Activated CD8-positive, alpha-beta memory T cell treated with anti-CD3 and anti-CD28 coated beads, Interleukin-2, amount 50 U/mL, for 1 hour (primary cell): ENCODE data around the gene PALLD.

Experiments
- DNase-seq: peaks from one replicate; pipeline ENCODE4 v3.0.0-alpha.2; 2020; ENCODE audit errors: extremely low read depth

PALLD gene

GRCh38 chr4:168646001-168646768, 149.3 kb downstream of the PALLD start:
- no peak for DNase-seq

GRCh38 chr4:168647646-168648375, 151.0 kb downstream of the PALLD start:
- no peak for DNase-seq

DNA sequence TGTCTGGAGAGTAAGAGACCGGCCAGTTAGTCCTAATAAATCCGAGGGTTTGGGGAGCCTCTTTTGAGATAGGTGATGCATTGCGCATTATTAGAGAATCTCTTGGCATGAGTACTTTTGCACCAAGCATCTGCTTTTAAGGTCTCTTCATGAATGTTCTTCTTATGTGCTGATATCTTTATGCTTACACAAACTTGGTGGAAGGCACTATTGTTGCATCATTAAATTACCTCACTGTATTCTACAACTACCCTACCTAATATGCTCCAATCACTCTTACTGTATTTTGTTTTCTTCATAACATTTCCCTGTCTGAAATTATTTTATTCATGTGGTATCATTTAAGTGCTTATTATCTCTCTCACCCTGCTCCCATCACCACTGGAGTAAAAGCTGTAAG, 151.6 kb downstream of the PALLD start:
- no peak for DNase-seq

DNA sequence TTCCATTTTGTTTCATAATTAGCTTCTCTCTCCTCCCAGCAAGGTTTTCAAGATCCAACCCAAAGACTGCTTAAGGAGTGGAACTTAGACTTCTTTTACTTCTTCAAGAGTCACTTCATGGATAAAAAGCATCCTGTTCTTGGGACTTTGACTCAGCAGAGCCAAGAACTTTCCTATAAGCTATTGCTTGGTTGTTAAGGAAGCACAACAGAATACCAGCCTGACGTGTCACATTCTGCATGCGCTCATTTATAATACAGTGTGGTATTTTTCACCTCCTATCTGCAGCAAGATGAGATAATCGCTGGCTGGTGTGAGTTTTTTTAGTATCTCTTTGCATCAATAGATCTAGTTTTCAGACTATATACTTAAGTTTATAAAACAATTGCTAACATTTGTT, 152.1 kb downstream of the PALLD start:
- no peak for DNase-seq

DNA sequence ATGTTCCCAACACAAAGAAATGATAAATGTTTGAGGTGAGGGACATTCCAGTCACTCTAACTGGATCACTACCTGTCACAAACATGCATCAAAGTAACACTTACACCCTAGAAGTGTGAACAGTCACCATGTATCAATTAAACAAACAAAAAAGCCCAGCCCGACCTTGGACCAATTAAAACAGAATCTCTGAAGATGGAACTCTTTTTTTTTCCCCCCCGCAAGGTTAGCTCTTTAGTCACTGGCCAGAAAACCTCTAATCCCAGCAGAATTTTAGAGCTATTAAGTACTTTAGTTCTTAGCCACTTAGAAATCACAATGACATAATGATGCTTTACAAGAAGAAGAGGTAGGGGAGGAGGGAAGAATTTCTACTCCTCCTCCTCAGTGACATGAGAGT, 154.5 kb downstream of the PALLD start:
- DNase-seq = no peak

DNA sequence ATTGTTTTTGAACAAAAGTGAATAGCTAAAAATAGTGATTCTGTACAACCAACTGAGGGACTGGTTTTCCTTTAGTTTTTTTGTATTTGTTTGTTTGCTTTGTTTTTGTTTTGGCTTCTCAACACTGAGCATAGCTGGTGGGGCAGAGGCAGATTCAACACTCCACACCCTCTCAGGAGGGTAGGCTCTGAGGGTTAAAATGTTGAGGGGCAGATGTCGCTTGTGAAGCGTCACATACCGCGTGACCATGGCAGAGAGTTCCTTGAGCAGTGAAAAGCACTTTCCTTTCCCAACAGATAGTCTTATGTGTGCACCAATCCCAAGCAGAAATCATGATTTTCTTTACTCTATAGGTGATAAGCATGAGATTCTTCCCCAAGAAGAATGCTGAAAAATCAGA, 155.0 kb downstream of the PALLD start:
- no peak for DNase-seq

GRCh38 chr4:168652755-168653154, 155.9 kb downstream of the PALLD start:
- no peak for DNase-seq

DNA sequence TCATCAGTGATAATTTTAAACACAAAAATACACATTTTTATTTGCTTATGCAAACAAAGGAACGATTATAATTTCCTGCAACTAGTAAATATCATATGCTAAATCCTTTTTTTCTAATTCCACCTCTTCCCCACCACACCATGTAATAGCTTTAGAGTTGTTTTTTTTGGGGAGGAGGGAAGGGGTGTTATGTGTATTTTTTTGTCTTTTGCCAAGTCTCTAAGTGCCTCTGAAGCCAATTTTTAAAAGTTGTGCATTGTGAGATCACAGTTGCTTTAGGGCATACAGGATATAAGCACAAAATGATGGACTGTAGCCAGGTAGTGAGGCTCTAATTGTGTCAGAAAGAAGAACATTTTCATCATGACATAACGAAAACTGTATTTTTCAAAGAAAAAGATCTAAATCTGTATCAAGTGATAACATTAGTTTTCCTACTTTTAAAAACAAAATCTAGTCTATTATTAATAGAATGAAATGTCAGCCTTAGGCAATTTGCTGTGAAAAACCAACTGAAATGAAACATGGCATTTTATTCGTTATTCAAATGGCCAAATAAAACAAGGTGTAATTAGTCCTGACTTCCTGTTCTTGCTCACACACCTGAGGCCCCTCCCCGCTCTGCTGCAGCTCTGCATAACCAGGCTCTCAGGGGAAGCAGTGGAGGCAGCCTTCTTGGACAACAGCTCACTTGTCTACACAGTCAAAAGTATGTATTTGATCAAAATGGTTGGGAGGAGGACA, 157.4 kb downstream of the PALLD start:
- DNase-seq = no peak

- DNase-seq = no peak
Observed at GRCh38 chr4:168654848-168655174, 158.0 kb downstream of the PALLD start.

DNA sequence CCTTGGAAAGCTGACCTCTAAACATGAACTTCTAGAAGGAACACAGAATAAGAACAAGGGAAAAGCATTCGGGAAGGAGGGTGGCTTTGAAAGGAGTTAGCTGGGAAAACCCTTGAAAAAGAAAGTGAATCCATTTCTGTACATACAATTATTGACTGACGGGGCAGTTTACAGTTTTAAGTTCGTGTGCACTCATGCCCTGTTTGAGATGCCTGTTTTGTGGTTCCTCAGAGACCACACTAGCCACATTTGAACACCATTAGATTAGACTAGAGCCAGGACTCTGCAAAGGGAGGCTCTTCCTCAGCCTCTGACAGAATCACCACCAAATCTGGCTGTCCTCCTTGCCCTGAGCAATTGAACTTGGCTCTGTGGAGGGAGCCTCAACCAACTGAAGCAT, 158.3 kb downstream of the PALLD start:
- no peak for DNase-seq

DNA sequence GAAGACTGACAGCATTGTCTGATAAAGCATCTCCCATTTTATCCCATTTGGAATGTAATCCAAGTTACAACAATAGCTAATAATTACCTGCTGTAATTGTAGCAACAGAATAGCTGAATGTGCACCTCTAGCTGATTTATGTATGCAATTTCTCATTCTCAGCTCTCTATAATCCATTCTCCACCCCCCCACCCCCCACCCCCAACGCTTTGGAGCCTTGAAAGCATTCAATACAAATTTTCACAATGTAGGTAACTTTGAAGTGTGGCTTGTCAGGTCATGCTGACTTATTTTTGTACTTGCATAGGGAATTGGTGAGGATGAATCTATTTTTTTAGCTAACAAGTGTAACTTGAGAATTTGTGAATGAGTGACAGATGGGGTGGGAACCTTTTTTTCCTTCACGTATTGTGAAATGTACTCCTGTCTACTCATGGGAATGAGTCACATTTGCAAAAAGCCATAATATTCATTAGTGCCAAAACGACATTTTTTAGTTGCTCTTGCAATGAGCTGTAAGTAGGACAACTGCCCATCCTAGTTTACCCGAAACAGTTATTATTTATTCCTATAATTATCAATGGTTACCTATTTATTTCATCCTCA, 159.3 kb downstream of the PALLD start:
- no peak for DNase-seq

GRCh38 chr4:168656946-168657473, 160.2 kb downstream of the PALLD start:
- DNase-seq = no peak

DNA sequence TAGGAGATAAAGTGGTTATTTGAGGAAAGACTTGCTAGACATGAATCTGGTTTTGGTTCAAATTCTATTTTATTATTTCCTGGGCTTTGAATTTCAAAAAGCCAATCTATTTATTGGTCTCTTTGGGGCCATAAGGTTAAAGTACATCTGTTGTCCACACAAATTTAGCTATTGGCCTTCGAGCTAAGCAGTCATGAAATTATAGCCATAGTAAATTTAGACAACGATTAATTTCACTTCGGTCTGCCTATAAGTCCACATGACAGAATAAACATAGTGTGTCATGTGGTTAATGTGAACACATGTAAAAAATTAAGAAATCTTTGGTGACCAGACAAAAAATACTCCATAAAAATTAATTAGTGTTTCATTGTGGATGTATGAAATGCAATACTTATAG, 161.9 kb downstream of the PALLD start:
- DNase-seq = no peak

DNA sequence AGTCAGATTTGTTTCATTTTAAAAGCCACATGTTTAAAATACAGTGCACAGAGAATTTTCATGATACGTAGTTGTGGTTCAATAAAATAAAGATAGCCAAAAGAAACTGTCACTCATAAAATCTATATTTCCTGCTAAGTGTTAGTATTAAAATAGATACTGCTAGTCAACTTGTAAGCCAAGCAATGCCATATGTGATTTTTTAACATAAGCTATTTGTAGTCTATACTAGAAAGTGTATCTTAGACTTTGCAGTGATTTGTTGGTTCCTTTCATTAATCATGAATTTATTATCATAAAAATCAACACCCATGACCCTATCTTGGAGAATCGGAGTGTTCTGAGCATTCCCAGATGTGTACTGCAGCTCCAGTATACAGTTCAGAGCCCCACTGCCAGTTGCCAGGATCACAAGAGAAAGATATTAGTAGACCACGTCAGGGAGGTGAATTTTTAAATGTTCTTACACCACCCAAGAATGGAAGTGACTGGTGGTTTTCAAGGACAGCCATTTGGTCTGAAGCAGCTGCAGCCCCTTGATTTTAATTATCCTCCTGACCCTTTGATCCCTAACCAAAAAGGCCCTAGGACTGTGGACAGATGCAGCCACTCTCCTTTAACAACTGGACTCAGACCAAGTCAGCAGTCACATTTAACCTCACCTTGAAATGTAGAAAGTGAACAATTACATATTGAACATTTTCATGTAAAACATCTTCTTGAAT, 163.1 kb downstream of the PALLD start:
- DNase-seq = no peak

DNA sequence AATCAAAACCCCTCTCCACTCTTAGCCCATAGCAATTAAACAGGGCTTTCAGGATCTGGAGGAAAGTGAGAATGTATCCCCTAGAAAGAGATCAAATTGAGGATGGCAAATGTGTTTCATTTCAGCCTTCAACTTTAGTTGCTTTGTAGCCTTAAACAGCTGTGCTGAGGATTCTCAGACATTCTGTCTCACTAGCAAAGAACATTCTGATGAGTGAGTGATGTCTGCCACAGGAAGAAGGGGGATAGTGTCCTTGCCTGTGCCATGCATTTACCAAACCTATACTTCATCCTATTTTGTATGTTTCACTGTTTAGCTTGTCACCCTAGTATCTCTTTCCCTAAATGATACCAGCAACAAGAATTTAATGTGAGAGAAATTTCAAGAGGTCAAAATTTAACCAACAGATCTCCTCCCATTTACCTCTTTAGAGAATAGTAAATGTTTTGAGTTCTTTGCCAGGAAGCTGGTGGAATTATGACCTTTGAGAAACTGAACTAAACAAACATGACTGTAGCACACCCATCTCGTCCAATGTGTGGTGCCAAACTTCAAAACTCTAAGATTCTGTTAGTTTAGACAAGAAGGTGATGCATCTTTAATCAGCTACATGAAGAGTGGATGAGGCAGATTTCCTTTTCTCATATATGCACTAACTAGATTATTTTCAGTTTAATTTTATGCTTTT, 165.6 kb downstream of the PALLD start:
- no peak for DNase-seq

- DNase-seq = no peak
Observed at GRCh38 chr4:168664242-168664891, 167.5 kb downstream of the PALLD start.

GRCh38 chr4:168666531-168666930, 169.7 kb downstream of the PALLD start:
- no peak for DNase-seq

DNA sequence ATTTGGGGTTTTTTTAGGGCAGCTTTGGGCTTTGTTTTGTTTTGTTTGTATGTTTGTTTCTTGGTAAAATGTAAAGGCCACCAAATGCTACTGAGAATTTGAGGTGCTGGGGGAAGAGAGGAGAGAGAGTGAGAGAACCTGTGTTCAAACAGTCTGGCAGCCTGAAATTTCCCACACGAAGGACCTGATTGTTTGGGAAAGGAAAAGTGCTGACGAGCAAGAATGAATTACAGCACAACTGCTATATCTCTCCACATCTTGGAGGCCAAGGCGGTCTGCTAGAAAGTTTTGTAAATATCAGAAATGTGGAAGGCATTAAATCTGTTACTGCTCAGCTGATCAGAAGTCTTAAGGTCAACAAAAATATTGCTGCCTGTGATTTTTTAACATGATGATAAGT, 170.5 kb downstream of the PALLD start:
- DNase-seq = no peak

- no peak for DNase-seq
Observed at GRCh38 chr4:168667921-168668320, 171.1 kb downstream of the PALLD start.

GRCh38 chr4:168673476-168673875, 176.6 kb downstream of the PALLD start:
- no peak for DNase-seq
